ENCODE measurements around the gene NRCAM. TPM values are rescaled to one million over a fixed set of nuclear protein-coding genes. Genes with fewer than 3 reads are reported as not detected.

Gene NRCAM
- total RNA-seq, 1 donor from 2014 or later = 9.3 TPM

GRCh38 chr7:108235451-108236061 is 220.7 kb downstream of the NRCAM start:
- peaks cover 7% of the 10 kb centered on the region for H3K4me1 ChIP-seq (ENCODE audit: insufficient read depth, low read length)
- no peak overlapping the region for H3K4me3 ChIP-seq (ENCODE audit: insufficient read depth, low read depth, low read length)
- no peaks in the 10 kb centered on the region for H4K20me1 ChIP-seq (ENCODE audit: insufficient read depth, low read length)
- no peak overlapping the region for H3K4me3 Mint-ChIP-seq (ENCODE audit: unreplicated experiment)
- no peak for FAIRE-seq
- TF ChIP-seq CTCF (IDR thresholded peaks at IDR 0.05; ENCODE audit: insufficient read depth, low read depth, low read length) (no peak), EZH2 (IDR thresholded peaks at IDR 0.05; ENCODE audit: insufficient read depth, low read length) (no peak)
- H3K27ac ChIP-seq (ENCODE audit: low read depth, low read length) = no peak overlapping the region
- no peaks in the 10 kb centered on the region for H3K27me3 ChIP-seq (ENCODE audit: insufficient read depth, low read length)
- H3K36me3 ChIP-seq (ENCODE audit: insufficient read depth, low read length) = no peaks in the 10 kb centered on the region
- peaks cover 37% of the 10 kb centered on the region for H3K4me1 Mint-ChIP-seq (ENCODE audit: low read depth, unreplicated experiment)
- no peaks in the 10 kb centered on the region for H3K36me3 Mint-ChIP-seq (ENCODE audit: low read depth, unreplicated experiment)
- H3K79me2 ChIP-seq (ENCODE audit: insufficient read depth, low read length) = no peaks in the 10 kb centered on the region
- H3K27ac Mint-ChIP-seq (ENCODE audit: unreplicated experiment) = peak overlapping the region; percentile 77
- H3K9ac ChIP-seq (ENCODE audit: low read length) = no peak overlapping the region
- no peak overlapping the region for H2AFZ ChIP-seq (ENCODE audit: low read depth, low read length)
- no peaks in the 10 kb centered on the region for H3K27me3 Mint-ChIP-seq (ENCODE audit: low read depth, unreplicated experiment)
- no peak for DNase-seq (ENCODE audit: low read depth)
- H3K9me3 Mint-ChIP-seq (ENCODE audit: unreplicated experiment) = no peaks in the 10 kb centered on the region
- no peaks in the 10 kb centered on the region for H3K9me3 ChIP-seq (ENCODE audit: insufficient read depth, low read depth, low read length)
- H3K4me2 ChIP-seq (ENCODE audit: low read length) = no peak overlapping the region

- TF ChIP-seq EZH2 (IDR thresholded peaks at IDR 0.05; ENCODE audit: insufficient read depth, low read length) (no peak), CTCF (IDR thresholded peaks at IDR 0.05; ENCODE audit: insufficient read depth, low read depth, low read length) (no peak)
- Mint-ChIP-seq H3K9me3 (ENCODE audit: unreplicated experiment) (no peaks in the 10 kb centered on the region), H3K36me3 (ENCODE audit: low read depth, unreplicated experiment) (no peaks in the 10 kb centered on the region), H3K27me3 (ENCODE audit: low read depth, unreplicated experiment) (no peaks in the 10 kb centered on the region), H3K27ac (ENCODE audit: unreplicated experiment) (peak overlapping the region; percentile 77), H3K4me1 (ENCODE audit: low read depth, unreplicated experiment) (peaks cover 37% of the 10 kb centered on the region), H3K4me3 (ENCODE audit: unreplicated experiment) (no peak overlapping the region)
- Histone ChIP-seq H3K79me2 (ENCODE audit: insufficient read depth, low read length) (no peaks in the 10 kb centered on the region), H3K9me3 (ENCODE audit: insufficient read depth, low read depth, low read length) (no peaks in the 10 kb centered on the region), H2AFZ (ENCODE audit: low read depth, low read length) (no peak overlapping the region), H3K9ac (ENCODE audit: low read length) (no peak overlapping the region), H3K36me3 (ENCODE audit: insufficient read depth, low read length) (no peaks in the 10 kb centered on the region), H3K4me1 (ENCODE audit: insufficient read depth, low read length) (peaks cover 7% of the 10 kb centered on the region), H3K4me2 (ENCODE audit: low read length) (peak overlapping the region; percentile 21), H3K27me3 (ENCODE audit: insufficient read depth, low read length) (no peaks in the 10 kb centered on the region), H3K4me3 (ENCODE audit: insufficient read depth, low read depth, low read length) (no peak overlapping the region), H4K20me1 (ENCODE audit: insufficient read depth, low read length) (no peaks in the 10 kb centered on the region), H3K27ac (ENCODE audit: low read depth, low read length) (no peak overlapping the region)
- DNase-seq (ENCODE audit: low read depth) (no peak), FAIRE-seq (peak; percentile 93)
Measured at GRCh38 chr7:108234971-108235450, 221.2 kb downstream of the NRCAM start.

- no peaks in the 10 kb centered on the region for H3K27me3 Mint-ChIP-seq (ENCODE audit: low read depth, unreplicated experiment)
- Histone ChIP-seq H3K9me3 (ENCODE audit: insufficient read depth, low read depth, low read length) (no peaks in the 10 kb centered on the region), H4K20me1 (ENCODE audit: insufficient read depth, low read length) (no peaks in the 10 kb centered on the region), H3K79me2 (ENCODE audit: insufficient read depth, low read length) (no peaks in the 10 kb centered on the region), H3K27ac (ENCODE audit: low read depth, low read length) (peak overlapping the region; percentile 15), H3K4me1 (ENCODE audit: insufficient read depth, low read length) (peaks cover 7% of the 10 kb centered on the region), H3K9ac (ENCODE audit: low read length) (no peak overlapping the region), H3K27me3 (ENCODE audit: insufficient read depth, low read length) (no peaks in the 10 kb centered on the region), H2AFZ (ENCODE audit: low read depth, low read length) (no peak overlapping the region), H3K36me3 (ENCODE audit: insufficient read depth, low read length) (no peaks in the 10 kb centered on the region), H3K4me3 (ENCODE audit: insufficient read depth, low read depth, low read length) (no peak overlapping the region), H3K4me2 (ENCODE audit: low read length) (peak overlapping the region; percentile 21)
- no peak overlapping the region for H3K4me3 Mint-ChIP-seq (ENCODE audit: unreplicated experiment)
- TF ChIP-seq EZH2 (IDR thresholded peaks at IDR 0.05; ENCODE audit: insufficient read depth, low read length) (no peak), CTCF (IDR thresholded peaks at IDR 0.05; ENCODE audit: insufficient read depth, low read depth, low read length) (no peak)
- no peaks in the 10 kb centered on the region for H3K9me3 Mint-ChIP-seq (ENCODE audit: unreplicated experiment)
- no peak for FAIRE-seq
- H3K36me3 Mint-ChIP-seq (ENCODE audit: low read depth, unreplicated experiment) = no peaks in the 10 kb centered on the region
- peak overlapping the region; percentile 77 for H3K27ac Mint-ChIP-seq (ENCODE audit: unreplicated experiment)
- no peak for DNase-seq (ENCODE audit: low read depth)
- peaks cover 37% of the 10 kb centered on the region for H3K4me1 Mint-ChIP-seq (ENCODE audit: low read depth, unreplicated experiment)
Measured at GRCh38 chr7:108234281-108234680, 222.0 kb downstream of the NRCAM start.
